Measurements from ENCODE around the gene SRPX.

Gene SRPX

DNA sequence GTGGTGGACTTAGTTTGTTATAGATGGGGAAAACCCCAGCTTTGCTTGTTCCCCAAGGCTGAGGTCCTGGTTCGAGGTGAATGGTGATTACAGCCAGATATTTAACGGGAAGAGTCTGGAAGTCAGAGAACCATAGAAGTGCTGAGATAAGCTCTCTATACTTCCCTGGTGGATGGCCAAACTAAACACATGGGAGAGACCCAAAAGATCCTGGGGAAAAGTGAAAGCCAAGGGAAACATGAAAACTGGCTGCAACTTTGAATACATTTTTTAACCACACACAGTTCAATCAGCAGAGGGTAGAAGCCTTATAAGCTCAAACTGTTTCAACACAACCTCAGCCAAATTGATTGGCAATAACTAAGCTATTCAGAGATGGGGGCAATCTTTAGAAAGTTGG, 29.3 kb upstream of the SRPX start:
- no peak overlapping the region for H3K4me3 Mint-ChIP-seq
- H3K27me3 Mint-ChIP-seq (ENCODE audit: low read depth), result no peaks in the 10 kb centered on the region
- no peaks in the 10 kb centered on the region for H3K36me3 Mint-ChIP-seq (ENCODE audit: low read depth)
- peaks cover 4% of the 10 kb centered on the region for H3K9me3 Mint-ChIP-seq
- TF ChIP-seq, protein P1, sequence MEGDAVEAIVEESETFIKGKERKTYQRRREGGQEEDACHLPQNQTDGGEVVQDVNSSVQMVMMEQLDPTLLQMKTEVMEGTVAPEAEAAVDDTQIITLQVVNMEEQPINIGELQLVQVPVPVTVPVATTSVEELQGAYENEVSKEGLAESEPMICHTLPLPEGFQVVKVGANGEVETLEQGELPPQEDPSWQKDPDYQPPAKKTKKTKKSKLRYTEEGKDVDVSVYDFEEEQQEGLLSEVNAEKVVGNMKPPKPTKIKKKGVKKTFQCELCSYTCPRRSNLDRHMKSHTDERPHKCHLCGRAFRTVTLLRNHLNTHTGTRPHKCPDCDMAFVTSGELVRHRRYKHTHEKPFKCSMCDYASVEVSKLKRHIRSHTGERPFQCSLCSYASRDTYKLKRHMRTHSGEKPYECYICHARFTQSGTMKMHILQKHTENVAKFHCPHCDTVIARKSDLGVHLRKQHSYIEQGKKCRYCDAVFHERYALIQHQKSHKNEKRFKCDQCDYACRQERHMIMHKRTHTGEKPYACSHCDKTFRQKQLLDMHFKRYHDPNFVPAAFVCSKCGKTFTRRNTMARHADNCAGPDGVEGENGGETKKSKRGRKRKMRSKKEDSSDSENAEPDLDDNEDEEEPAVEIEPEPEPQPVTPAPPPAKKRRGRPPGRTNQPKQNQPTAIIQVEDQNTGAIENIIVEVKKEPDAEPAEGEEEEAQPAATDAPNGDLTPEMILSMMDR (IDR thresholded peaks at IDR 0.05; ENCODE audit: unreplicated experiment in 3 of 3), result no peak
- peak overlapping the region; percentile 65 to 91 (median 89) for H3K27ac Mint-ChIP-seq
- peaks cover 16% of the 10 kb centered on the region for H3K4me1 Mint-ChIP-seq

DNA sequence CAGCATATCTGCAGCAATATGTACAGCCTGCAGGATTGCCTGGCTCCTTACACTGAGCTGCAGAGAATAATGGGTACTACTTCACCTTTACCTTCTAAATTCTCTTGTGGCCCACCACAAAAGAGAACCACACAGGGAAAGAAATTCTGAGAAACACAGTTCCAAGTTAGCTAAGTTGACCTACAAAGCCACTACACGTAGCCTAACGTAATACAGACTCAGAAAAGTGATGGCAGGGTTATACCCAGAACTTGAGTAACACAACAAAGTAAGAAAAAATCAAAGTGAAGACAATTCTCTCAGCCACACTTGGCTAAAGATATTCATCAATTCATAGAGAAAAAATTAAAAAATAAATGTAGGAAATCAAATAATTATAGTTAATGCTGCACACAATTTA, 26.4 kb upstream of the SRPX start:
- Mint-ChIP-seq H3K9me3 (no peaks in the 10 kb centered on the region), H3K4me1 (peaks cover 6% of the 10 kb centered on the region), H3K36me3 (ENCODE audit: low read depth) (no peaks in the 10 kb centered on the region), H3K4me3 (no peak overlapping the region), H3K27ac (no peak overlapping the region), H3K27me3 (ENCODE audit: low read depth) (no peaks in the 10 kb centered on the region)
- TF ChIP-seq, protein P1 (IDR thresholded peaks at IDR 0.05; ENCODE audit: unreplicated experiment in 3 of 3), result no peak

DNA sequence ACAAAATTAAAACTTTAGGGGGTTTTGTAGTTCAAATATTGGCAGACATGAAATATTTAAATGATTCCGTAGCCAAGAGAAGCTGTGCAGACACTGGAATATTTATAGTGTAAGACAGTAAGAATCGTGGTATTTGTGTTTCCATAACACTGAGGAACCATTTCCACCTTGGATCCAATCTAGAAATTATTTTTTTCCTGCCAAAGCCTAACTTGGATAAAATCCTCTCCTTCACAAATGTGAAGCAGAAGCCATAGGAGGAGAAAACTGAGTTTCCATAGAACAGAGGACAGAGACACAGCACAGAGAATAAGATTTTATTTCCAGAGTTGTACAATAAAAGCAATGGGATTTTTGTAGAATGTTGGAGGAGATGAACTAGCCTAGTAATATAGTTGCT, 19.9 kb upstream of the SRPX start:
- Mint-ChIP-seq H3K27ac (peak overlapping the region in 1 of 3 experiments; percentile 69), H3K27me3 (ENCODE audit: low read depth) (peaks cover 4% of the 10 kb centered on the region), H3K9me3 (peaks cover 7% of the 10 kb centered on the region), H3K4me1 (peaks cover 10% of the 10 kb centered on the region), H3K36me3 (ENCODE audit: low read depth) (no peaks in the 10 kb centered on the region), H3K4me3 (no peak overlapping the region)
- TF ChIP-seq, protein P1 (IDR thresholded peaks at IDR 0.05; ENCODE audit: unreplicated experiment in 3 of 3), result no peak

DNA sequence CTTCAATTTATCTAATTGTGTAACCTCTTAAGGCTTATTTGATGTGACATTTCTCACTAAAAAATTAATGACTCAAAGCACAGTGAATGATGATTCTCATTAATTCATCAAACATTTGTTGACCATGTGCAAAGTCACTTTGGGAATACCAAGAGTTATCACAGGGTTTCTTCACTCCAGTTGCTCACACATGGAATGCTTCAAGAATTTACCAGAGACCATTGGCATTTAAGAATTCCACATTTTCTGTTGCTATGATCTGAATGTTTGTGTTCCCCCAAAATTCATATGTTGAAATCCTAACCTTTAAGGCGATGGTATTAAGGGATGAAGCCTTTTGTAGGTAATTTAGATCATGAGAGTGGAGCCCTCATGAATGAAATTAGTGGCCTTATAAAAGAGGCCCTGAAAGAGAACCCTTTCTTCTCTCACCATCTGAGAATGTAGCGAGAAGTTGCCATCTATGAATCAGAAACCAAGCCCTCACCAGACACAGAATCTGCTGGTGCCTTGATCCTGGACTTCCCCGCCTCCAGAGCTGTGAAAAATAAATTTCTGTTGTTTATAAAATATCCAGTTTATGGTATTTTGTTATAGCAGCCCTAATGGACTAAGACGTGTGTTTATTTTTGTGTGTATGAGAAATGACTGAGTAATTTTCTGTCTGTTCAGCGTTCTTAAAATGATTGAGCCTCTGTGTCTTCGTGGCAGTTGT, 16.4 kb upstream of the SRPX start:
- peaks cover 7% of the 10 kb centered on the region for H3K9me3 Mint-ChIP-seq
- H3K27ac Mint-ChIP-seq, result no peak overlapping the region
- TF ChIP-seq, protein P1 (IDR thresholded peaks at IDR 0.05; ENCODE audit: unreplicated experiment in 3 of 3), result no peak
- peaks cover 4% of the 10 kb centered on the region for H3K27me3 Mint-ChIP-seq (ENCODE audit: low read depth)
- peaks cover 18% of the 10 kb centered on the region for H3K4me1 Mint-ChIP-seq
- no peaks in the 10 kb centered on the region for H3K36me3 Mint-ChIP-seq (ENCODE audit: low read depth)
- H3K4me3 Mint-ChIP-seq, result no peak overlapping the region

DNA sequence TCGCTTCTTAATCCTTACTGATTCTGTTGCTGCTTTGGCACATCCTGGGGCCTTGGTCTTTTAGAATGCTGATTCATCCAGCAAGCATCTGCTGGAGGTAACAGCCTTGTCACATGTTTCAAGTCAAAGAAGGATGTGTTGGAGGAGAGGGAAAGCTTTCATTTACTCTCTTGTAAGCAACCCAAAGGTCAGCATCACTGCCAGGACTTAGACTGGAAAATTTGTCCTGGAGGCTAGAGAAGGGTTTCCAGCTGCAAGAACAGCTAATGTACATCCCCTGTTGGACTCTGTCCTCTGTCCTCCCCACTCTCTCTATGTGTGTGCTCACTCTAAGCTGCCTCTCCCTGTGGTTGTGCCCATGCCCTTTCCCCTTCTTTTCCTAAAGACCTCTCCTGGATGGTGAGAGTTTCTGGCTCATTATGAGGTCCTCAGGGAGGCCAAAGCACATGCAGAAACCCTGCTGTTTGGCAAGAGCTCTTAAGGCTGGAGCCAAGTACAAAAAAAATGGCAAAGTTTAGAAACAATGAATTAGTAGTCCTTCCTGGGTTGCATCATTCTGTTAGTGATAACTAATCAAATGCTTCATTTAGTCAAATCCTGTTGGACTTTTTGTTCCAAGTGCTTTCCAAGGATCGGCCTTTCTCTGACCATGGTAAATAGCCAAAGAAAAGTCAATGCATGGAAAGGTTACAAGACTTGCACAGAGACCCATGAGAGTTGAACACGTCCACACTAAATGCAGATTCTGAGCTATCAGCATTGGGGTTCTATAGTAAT, 13.4 kb upstream of the SRPX start:
- Mint-ChIP-seq H3K4me1 (peaks cover 17% of the 10 kb centered on the region), H3K27me3 (ENCODE audit: low read depth) (peaks cover 4% of the 10 kb centered on the region), H3K4me3 (no peak overlapping the region), H3K9me3 (peaks cover 7% of the 10 kb centered on the region), H3K27ac (peak overlapping the region in 2 of 3 experiments; percentile 82 to 94), H3K36me3 (ENCODE audit: low read depth) (no peaks in the 10 kb centered on the region)
- TF ChIP-seq, protein P1 (IDR thresholded peaks at IDR 0.05; ENCODE audit: unreplicated experiment in 3 of 3), result no peak
